Renal cortex interstitium (tissue), 11 donors: Measurements from ENCODE around the gene TESPA1. TPM values are rescaled to one million over a fixed set of nuclear protein-coding genes. Genes with fewer than 3 reads are reported as not detected.
"Not testable (repeated sequence)": the region's sequence is repeated elsewhere in the genome, so short reads cannot be mapped to it uniquely, and the experiment has no call there.

Experiments used
- DNase-seq, 11 donors: peaks; one replicate each; pipeline ENCODE4 v3.0.0-alpha.2; 2013; ENCODE audit warnings: low read depth in 9 of 11, low spot score in 4 of 11; ENCODE audit errors: extremely low read depth in 1 of 11
- polyA plus RNA-seq, 3 donors: library from polyadenylated mRNA; unstranded; fragments of 120-200 nt; gene quantifications; one replicate each; pipeline ENCODE4 v1.2.1, GENCODE V29; 2013; ENCODE audit not compliant: insufficient read length in 3 of 3

The TESPA1 gene
- polyA plus RNA-seq, 3 donors = 0.32 to 0.67 (median 0.50) TPM

DNA sequence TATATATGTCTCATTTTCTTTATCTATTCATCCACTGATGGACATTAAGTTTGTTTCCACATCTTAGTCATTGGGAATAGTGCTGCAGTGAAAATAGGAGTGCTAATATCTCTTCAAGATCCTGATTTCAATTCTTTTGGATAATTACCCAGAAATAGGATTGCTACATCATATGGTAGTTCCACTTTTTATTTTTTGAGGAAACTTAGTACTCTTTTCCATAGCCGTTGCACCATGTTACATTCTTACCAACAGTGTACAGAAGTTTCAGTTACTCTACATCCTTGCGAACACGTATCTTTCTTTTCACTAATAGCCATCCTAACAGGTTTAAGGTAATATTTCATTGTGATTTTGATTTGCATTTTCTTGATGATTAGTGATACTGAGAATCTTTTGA lies 29.8 kb downstream of the TESPA1 start:
- no peak for DNase-seq

GRCh38 chr12:54954228-54954627 lies 30.3 kb downstream of the TESPA1 start:
- no peak for DNase-seq

GRCh38 chr12:54950071-54950727 lies 34.4 kb downstream of the TESPA1 start:
- DNase-seq = no peak

GRCh38 chr12:54949073-54949711 lies 35.4 kb downstream of the TESPA1 start:
- DNase-seq = no peak

- DNase-seq = no peak
Observed at GRCh38 chr12:54948171-54948570, 36.4 kb downstream of the TESPA1 start.

DNA sequence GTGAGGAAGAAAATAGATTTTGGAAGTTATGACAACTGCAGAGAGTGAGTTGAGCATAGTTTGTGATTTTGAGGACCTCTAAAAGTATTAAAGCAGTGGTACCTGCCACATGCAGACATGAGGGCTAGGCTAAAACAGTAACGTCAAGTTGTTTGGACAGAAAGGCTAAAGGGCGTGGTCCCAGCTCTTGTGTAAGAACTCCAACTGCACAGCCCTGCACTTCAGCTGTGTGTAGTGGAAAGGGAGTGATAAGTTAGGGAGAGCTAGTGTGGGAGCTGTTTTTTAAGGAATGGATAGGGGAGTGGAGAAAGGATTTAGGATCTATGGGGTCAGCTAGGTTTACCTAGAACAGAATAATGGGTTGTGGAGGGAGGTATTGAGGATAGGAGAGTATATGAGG lies 39.5 kb downstream of the TESPA1 start:
- no peak for DNase-seq

GRCh38 chr12:54943292-54943691 lies 41.3 kb downstream of the TESPA1 start:
- not testable (repeated sequence) for DNase-seq

DNA sequence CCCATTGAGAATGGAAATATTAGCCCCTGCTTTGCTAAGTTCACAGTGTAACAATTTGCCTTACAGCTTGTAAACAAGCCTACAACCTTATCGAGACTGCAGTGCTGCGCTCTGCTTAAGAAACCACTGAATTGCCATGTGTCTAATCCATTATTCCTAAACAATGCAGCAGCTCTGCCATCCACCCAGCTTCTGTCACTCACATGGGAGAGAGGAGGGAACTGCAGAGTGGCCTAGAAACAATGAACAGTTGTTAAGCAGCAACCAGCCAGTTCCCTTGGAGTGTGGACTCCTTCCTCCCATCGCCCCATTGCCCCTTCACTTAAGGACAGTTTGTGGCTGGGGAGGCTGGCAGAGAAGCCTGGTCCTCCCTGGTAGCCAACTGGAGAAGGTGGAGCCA lies 42.9 kb downstream of the TESPA1 start:
- no peak for DNase-seq

- no peak for DNase-seq
Observed at GRCh38 chr12:54940727-54941315, 43.7 kb downstream of the TESPA1 start.

- no peak for DNase-seq
Observed at GRCh38 chr12:54937929-54938328, 46.6 kb downstream of the TESPA1 start.

DNA sequence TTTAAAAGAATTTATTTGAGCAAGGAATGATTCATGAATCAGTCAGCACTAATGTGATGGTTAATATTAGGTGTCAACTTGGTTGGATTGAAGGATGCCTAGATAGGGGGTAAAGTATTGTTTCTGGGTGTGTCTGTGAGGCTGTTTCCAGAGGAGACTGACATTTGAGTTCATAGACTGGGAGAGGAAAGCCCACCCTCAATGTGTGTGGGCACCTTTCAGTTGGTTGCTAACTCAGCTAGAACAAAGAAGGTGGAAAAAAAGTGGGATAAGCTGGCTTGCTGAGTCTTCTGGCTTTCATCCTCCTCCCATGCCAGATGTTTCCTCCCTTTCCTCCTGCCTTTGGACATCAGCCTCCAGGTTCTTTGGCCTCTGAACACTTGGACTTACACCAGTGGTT lies 47.2 kb downstream of the TESPA1 start:
- no peak for DNase-seq

DNA sequence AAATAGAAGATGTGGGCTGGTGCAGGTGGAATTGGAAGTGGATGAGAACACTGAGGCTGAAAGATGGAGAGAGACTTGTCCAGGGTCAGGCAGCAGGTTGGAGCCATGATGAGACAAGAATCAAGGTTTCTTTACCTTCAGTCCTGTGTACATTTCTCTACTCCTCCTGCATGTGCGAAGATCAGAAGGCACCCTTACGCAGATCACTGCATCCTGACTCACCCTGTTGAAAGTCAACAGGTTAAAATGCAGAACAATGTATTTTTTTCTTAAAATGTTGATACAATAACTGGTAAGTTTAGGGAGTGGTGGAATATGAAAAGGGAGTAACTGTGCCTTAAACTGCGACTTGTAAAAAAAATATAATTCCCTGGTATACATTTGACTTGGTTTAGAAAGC lies 47.8 kb downstream of the TESPA1 start:
- no peak for DNase-seq

DNA sequence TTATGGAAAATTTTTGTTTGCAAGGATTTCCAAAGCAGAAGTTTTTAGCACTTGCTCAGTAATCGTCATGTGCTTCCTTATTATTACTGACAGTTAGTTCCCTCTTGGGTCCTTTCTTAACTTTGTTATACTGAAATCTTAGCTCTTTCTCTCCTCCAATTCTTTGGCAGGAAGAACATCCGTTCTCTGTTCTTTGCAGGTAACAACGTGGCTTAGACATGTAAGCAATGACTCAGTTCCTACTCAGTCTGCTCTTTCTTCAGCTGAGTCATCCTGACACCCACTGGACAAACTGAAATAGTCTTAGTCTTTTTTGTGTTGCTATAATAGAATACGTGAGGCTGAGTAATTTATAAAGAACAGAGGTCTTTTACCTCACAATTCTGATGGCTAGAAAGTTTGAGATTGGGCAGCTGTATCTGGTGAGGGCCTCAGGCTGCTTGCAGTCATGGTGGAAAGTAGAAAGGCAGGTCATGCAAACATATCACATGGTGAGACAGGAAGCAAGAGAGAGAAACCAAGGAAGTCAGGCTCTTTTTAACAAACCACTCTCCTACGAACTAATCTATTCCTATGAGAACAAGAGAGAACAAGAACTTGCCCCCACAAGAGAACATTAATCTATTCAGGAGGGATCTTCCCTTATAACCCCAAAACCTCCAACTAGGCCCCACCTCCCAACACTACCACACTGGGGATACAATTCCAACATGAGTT lies 49.2 kb downstream of the TESPA1 start:
- DNase-seq = no peak

GRCh38 chr12:54934419-54934818 lies 50.1 kb downstream of the TESPA1 start:
- no peak for DNase-seq

- no peak for DNase-seq
Observed at GRCh38 chr12:54933376-54933775, 51.2 kb downstream of the TESPA1 start.

- no peak for DNase-seq
Observed at GRCh38 chr12:54932691-54933090, 51.9 kb downstream of the TESPA1 start.

- no peak for DNase-seq
Observed at GRCh38 chr12:54932038-54932437, 52.5 kb downstream of the TESPA1 start.

- no peak for DNase-seq
Observed at GRCh38 chr12:54929998-54930397, 54.6 kb downstream of the TESPA1 start.

DNA sequence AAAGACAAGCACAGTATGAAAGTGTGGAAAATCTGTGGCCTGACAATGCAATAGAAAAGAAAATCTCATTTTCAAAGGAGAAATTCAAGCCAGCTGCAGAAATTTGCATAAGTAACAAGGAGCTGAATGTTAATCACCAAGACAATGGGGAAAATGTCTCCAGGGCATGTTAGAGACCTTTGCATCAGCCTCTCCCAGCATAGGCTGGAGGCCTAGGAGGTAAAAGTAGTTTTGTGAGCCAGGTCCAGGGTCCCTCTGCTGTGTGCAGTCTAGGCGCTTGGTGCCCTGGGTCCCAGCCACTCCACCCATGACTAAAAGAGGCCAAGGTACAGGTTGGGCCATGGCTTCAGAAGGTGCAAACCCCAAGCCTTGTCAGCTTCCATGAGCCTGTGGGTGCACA lies 58.3 kb downstream of the TESPA1 start:
- no peak for DNase-seq
